T-helper 9 cell (primary cell): ENCODE data around the gene RPS27.
"Not testable (repeated sequence)": the region's sequence is repeated elsewhere in the genome, so short reads cannot be mapped to it uniquely, and the experiment has no call there.

Experiments used
- DNase-seq: peaks from one replicate; pipeline ENCODE4 v3.0.0-alpha.2; 2020

The RPS27 gene

GRCh38 chr1:153961421-153961820 lies 29.1 kb upstream of the RPS27 start:
- DNase-seq, result no peak

- DNase-seq, result no peak
These were observed 28.2 kb upstream of the RPS27 start for GRCh38 chr1:153962088-153963029.

- DNase-seq, result peak; percentile 97
These were observed 27.3 kb upstream of the RPS27 start, which contains the start of gene SLC39A1 for GRCh38 chr1:153963030-153963849. SLC39A1 (minus strand) TSS chr1:153963537; CDS start chr1:153962715, 822 bp downstream.

DNA sequence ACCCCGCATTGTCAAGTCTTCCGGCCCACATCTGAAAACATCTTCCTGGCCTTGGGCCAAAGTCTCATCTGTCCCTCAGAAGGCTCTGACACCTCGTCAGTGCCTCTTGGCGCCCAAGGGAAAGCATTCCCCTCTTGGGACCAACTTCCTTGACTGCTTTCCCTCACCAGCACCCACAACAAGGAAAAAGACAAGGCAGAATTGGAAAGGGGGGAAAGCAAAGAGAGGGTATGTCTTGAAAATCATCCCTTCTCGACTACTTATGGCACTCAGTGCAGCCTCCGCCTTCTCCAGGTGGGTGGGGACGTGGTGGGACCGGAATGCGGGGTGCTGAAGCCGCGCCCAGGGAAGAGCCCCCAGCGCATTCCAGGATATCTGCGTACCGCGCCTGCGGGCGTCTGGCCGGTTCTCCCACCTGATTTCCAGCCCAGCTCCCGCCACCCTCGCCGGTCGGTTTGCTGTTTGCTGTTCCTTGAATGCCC lies 26.7 kb upstream of the RPS27 start:
- no peak for DNase-seq

- peak; percentile 70 for DNase-seq
These were observed 23.2 kb upstream of the RPS27 start, which contains the start of gene CREB3L4 for GRCh38 chr1:153967107-153967999. CREB3L4 (plus strand) TSS chr1:153967902; CDS start chr1:153968526, 624 bp downstream.

DNA sequence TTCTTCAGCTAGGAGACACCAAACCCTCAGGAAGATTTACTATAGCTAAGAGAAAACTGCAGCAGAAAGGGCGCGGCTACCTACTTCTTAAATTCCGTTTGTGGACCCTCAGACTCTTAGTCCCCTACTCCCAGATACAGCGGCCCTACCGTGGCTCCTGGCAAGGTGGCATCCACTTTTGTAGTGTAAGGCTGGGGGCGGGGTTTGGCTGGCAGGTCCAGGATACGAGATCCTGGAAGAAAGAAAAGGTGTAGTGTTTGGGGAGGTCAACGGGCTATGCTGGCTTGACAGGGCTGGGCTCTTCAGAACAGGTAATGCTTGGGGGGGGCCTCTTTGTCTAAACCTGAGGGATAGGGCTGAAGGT lies 22.6 kb upstream of the RPS27 start:
- DNase-seq, result no peak

DNA sequence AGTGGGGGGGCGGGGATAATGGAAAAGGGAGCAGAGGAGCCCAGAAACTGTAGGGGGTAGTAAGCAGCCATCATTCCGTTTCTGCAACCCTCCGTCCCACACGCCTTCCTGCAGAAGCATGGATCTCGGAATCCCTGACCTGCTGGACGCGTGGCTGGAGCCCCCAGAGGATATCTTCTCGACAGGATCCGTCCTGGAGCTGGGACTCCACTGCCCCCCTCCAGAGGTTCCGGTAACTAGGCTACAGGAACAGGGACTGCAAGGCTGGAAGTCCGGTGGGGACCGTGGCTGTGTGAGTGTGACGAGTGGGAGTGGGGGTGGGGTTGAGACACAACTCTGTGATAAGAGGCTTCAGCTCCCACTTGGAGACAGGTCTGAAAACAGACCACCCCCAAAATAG lies 22.2 kb upstream of the RPS27 start:
- DNase-seq, result no peak

DNA sequence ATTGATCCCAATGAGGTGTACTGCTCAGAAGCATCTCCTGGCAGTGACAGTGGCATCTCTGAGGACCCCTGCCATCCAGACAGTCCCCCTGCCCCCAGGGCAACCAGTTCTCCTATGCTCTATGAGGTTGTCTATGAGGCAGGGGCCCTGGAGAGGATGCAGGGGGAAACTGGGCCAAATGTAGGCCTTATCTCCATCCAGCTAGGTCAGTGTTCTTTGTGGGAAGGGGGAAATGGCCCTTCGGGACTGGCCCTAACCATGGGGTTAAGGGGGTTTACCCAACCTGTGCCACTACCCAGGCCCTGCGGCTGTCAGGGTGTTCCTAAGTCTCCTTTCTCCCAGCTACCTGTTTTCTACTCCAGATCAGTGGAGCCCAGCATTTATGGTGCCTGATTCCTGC lies 21.6 kb upstream of the RPS27 start:
- DNase-seq, result no peak

DNA sequence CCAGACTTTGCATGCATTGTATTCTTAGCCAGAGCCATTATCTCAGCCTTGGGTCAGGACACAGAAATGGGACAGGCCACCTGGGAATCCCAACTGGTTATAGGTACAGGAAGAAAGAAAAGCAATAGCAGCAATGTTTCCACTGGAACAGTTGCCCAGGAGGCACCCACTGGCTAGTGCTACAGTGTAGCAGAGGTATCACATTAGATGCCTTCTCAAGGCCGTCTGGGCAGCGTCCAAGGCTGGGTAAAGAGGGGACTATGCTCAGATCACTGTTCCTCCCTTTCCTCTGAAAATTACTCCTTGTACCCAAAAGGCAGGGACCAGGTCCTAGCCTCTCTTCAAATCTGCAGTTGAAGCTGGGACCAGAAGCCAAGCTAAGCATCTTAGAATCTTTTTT lies 20.2 kb upstream of the RPS27 start:
- no peak for DNase-seq

GRCh38 chr1:153973071-153973470 lies 17.5 kb upstream of the RPS27 start:
- no peak for DNase-seq

- DNase-seq, result no peak
These were observed 17.0 kb upstream of the RPS27 start for GRCh38 chr1:153973525-153973924.

- no peak for DNase-seq
These were observed 13.7 kb upstream of the RPS27 start for GRCh38 chr1:153976819-153977249.

DNA sequence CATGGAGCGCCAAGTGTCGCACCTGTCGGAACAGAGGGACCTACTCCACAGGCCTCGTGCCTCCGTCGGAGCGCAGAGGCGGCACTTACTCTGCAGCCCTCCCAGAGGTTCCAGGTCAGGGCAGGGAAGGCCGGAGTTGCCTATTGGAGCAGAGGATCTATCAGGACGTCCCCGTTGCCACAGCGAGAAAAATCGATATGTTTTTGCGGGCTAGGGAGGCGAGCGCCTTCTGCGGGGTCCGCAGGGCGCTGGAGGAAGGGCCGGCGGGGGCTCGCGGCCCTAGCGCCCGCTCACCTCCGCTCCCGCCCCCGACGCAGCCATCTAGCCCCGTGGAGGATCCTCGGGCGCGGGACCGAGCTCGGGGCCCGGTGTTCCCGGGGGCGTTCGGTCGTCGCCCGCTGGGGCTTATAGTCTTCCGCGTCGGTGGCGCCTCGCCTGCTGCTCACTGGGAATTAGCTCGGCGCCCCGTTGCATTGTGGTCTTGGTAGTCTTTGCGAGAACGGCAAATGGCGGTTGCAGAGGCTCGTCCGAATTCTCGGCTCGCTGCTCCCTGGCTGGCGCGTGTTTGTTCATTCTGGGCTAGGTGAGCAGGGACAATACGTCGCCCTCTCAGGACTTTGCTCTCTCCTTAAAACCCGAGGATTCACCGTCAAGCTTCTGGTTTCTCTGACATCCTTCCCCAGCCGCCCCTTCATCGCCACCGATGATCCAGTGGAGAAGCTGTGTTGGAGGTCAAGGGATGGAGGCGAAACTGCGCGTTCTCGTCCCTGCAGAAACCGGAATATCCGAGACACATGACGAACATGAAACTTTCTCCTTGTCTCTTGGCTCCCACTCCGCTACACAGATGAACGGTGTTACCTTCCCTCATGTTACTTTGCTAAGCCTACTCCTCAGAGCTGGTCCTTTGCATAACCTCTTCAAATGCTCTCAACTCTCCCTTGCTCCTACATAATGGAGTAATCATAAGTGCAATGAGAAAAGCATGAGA lies 13.0 kb upstream of the RPS27 start, which contains the start of gene JTB:
TSS of gene JTB (minus strand) at position 425 of the 991 bp plus-strand sequence. CDS start at position 3, 422 bp downstream.
- DNase-seq, result peak; percentile 81

- no peak for DNase-seq
These were observed 12.2 kb upstream of the RPS27 start for GRCh38 chr1:153978274-153978909.

GRCh38 chr1:153979091-153979490 lies 11.5 kb upstream of the RPS27 start:
- not testable (repeated sequence) for DNase-seq

DNA sequence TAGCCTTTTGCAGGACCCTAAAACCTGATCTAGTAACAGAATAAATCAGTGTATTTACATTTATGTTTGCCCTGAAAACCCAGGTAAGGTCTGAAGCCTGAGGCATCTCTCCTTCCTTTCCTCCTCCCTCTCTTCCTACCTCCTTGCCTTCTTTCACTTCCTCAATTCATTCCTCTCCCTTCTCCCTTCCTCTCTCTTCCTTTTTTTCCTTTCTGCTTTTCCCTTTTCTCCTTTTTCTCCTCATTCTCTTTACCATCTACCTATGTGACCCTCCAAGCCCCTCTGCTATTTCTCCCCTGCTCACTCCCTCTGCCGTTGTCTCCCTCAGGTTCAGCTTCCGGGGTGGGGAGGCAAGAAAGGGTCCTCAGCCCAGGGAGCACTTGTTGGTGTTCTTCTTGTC lies 8.8 kb upstream of the RPS27 start:
- DNase-seq, result not testable (repeated sequence)

- no peak for DNase-seq
These were observed 6.3 kb upstream of the RPS27 start for GRCh38 chr1:153984123-153984894.

GRCh38 chr1:153985341-153985912 lies 5.1 kb upstream of the RPS27 start:
- DNase-seq, result no peak
